ENCODE results near the gene SVEP1. TPM values are rescaled to one million over a fixed set of nuclear protein-coding genes. Genes with fewer than 3 reads are reported as not detected.
"Not testable (repeated sequence)": the region's sequence is repeated elsewhere in the genome, so short reads cannot be mapped to it uniquely, and the experiment has no call there.

SVEP1 gene
- total RNA-seq, 1 donor from 2014 or later, result not detected

GRCh38 chr9:110571801-110572483, 7.6 kb downstream of the SVEP1 start:
- Mint-ChIP-seq H3K4me3 (ENCODE audit: low read depth) (no peak overlapping the region), H3K4me1 (ENCODE audit: low read depth) (no peaks in the 10 kb centered on the region), H3K36me3 (ENCODE audit: low read depth) (no peaks in the 10 kb centered on the region), H3K27ac (no peak overlapping the region), H3K9me3 (no peaks in the 10 kb centered on the region), H3K27me3 (ENCODE audit: low read depth) (peaks cover 5% of the 10 kb centered on the region)
- DNase-seq (ENCODE audit: low spot score), result no peak
- intact Hi-C loops (cut with micrococcal nuclease), result no loop called here

- Mint-ChIP-seq H3K4me1 (ENCODE audit: low read depth) (no peaks in the 10 kb centered on the region), H3K27me3 (ENCODE audit: low read depth) (no peaks in the 10 kb centered on the region), H3K4me3 (ENCODE audit: low read depth) (no peak overlapping the region), H3K27ac (no peak overlapping the region), H3K36me3 (ENCODE audit: low read depth) (no peaks in the 10 kb centered on the region), H3K9me3 (no peaks in the 10 kb centered on the region)
- intact Hi-C loops (cut with micrococcal nuclease), result no loop called here
- DNase-seq (ENCODE audit: low spot score), result no peak
Observed at GRCh38 chr9:110566156-110566555, 13.4 kb downstream of the SVEP1 start.

DNA sequence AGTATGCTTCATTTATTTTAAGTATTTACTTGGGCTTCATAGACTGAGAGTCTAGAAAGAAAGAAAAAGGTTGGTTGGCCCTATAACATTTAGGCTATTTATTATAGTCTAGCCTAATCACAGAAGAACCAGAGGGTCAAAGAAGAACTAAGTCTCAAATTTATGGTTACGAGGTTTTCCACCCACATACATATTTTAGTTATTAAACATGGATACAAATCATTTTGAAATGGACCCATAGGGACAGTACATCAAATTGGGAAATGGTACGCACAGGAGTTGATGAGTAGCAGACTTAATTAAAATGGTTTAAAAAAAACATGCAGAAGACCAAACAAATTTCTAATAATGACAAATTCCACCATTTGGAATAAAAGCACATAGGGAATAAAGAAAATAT, 17.7 kb downstream of the SVEP1 start:
- DNase-seq (ENCODE audit: low spot score), result no peak
- intact Hi-C loops (cut with micrococcal nuclease), result no loop called here
- no peak overlapping the region for H3K27ac Mint-ChIP-seq
- H3K36me3 Mint-ChIP-seq (ENCODE audit: low read depth), result no peaks in the 10 kb centered on the region
- H3K27me3 Mint-ChIP-seq (ENCODE audit: low read depth), result no peaks in the 10 kb centered on the region
- no peak overlapping the region for H3K4me3 Mint-ChIP-seq (ENCODE audit: low read depth)
- no peaks in the 10 kb centered on the region for H3K9me3 Mint-ChIP-seq
- H3K4me1 Mint-ChIP-seq (ENCODE audit: low read depth), result no peaks in the 10 kb centered on the region

DNA sequence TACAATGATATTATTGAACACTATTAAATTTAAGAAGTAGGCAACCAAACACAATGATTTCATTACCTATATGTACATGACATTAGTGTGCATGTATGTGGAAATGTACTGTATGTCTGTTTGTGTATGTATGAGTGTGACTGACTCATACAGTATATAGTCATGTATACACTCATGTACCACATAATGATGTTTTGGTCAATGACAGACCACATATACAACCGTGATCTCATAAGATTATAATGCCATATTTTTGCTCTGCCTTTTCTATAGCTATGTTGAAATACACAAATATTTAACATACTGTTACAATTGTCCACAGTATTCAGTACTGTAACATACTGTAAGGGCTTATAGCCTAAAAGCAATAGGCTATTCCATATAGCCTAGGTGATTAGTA, 19.7 kb downstream of the SVEP1 start:
- Mint-ChIP-seq H3K9me3 (no peaks in the 10 kb centered on the region), H3K27ac (no peak overlapping the region), H3K27me3 (ENCODE audit: low read depth) (no peaks in the 10 kb centered on the region), H3K36me3 (ENCODE audit: low read depth) (no peaks in the 10 kb centered on the region), H3K4me3 (ENCODE audit: low read depth) (no peak overlapping the region), H3K4me1 (ENCODE audit: low read depth) (no peaks in the 10 kb centered on the region)
- DNase-seq (ENCODE audit: low spot score), result no peak
- intact Hi-C loops (cut with micrococcal nuclease), result no loop called here

- intact Hi-C loops (cut with micrococcal nuclease), result no loop called here
- no peak overlapping the region for H3K4me3 Mint-ChIP-seq (ENCODE audit: low read depth)
- DNase-seq (ENCODE audit: low spot score), result no peak
- H3K9me3 Mint-ChIP-seq, result no peaks in the 10 kb centered on the region
- H3K27ac Mint-ChIP-seq, result no peak overlapping the region
- no peaks in the 10 kb centered on the region for H3K27me3 Mint-ChIP-seq (ENCODE audit: low read depth)
- H3K36me3 Mint-ChIP-seq (ENCODE audit: low read depth), result no peaks in the 10 kb centered on the region
- no peaks in the 10 kb centered on the region for H3K4me1 Mint-ChIP-seq (ENCODE audit: low read depth)
Observed at GRCh38 chr9:110555551-110556331, 23.8 kb downstream of the SVEP1 start.

GRCh38 chr9:110546411-110546871, 33.1 kb downstream of the SVEP1 start:
- Mint-ChIP-seq H3K4me1 (ENCODE audit: low read depth) (no peaks in the 10 kb centered on the region), H3K27me3 (ENCODE audit: low read depth) (no peaks in the 10 kb centered on the region), H3K4me3 (ENCODE audit: low read depth) (no peak overlapping the region), H3K36me3 (ENCODE audit: low read depth) (no peaks in the 10 kb centered on the region), H3K27ac (no peak overlapping the region), H3K9me3 (no peaks in the 10 kb centered on the region)
- intact Hi-C loops (cut with micrococcal nuclease), result no loop called here
- DNase-seq (ENCODE audit: low spot score), result no peak

- no peaks in the 10 kb centered on the region for H3K27me3 Mint-ChIP-seq (ENCODE audit: low read depth)
- no peaks in the 10 kb centered on the region for H3K9me3 Mint-ChIP-seq
- no peaks in the 10 kb centered on the region for H3K36me3 Mint-ChIP-seq (ENCODE audit: low read depth)
- no peak overlapping the region for H3K4me3 Mint-ChIP-seq (ENCODE audit: low read depth)
- intact Hi-C loops (cut with micrococcal nuclease), result no loop called here
- no peak for DNase-seq (ENCODE audit: low spot score)
- H3K27ac Mint-ChIP-seq, result no peak overlapping the region
- no peaks in the 10 kb centered on the region for H3K4me1 Mint-ChIP-seq (ENCODE audit: low read depth)
Observed at GRCh38 chr9:110545705-110546104, 33.8 kb downstream of the SVEP1 start.

GRCh38 chr9:110543631-110544051, 35.9 kb downstream of the SVEP1 start:
- Mint-ChIP-seq H3K27me3 (ENCODE audit: low read depth) (no peaks in the 10 kb centered on the region), H3K27ac (no peak overlapping the region), H3K36me3 (ENCODE audit: low read depth) (no peaks in the 10 kb centered on the region), H3K4me3 (ENCODE audit: low read depth) (no peak overlapping the region), H3K4me1 (ENCODE audit: low read depth) (no peaks in the 10 kb centered on the region), H3K9me3 (no peaks in the 10 kb centered on the region)
- DNase-seq (ENCODE audit: low spot score), result no peak
- intact Hi-C loops (cut with micrococcal nuclease), result no loop called here

GRCh38 chr9:110541950-110542349, 37.6 kb downstream of the SVEP1 start:
- Mint-ChIP-seq H3K4me3 (ENCODE audit: low read depth) (no peak overlapping the region), H3K27ac (no peak overlapping the region), H3K4me1 (ENCODE audit: low read depth) (no peaks in the 10 kb centered on the region), H3K9me3 (no peaks in the 10 kb centered on the region), H3K36me3 (ENCODE audit: low read depth) (no peaks in the 10 kb centered on the region), H3K27me3 (ENCODE audit: low read depth) (no peaks in the 10 kb centered on the region)
- DNase-seq (ENCODE audit: low spot score), result no peak
- intact Hi-C loops (cut with micrococcal nuclease), result no loop called here

- H3K9me3 Mint-ChIP-seq, result no peaks in the 10 kb centered on the region
Observed at GRCh38 chr9:110538647-110539041, 40.9 kb downstream of the SVEP1 start.

GRCh38 chr9:110537841-110538646, 41.5 kb downstream of the SVEP1 start:
- Mint-ChIP-seq H3K9me3 (no peaks in the 10 kb centered on the region), H3K4me1 (ENCODE audit: low read depth) (no peaks in the 10 kb centered on the region), H3K4me3 (ENCODE audit: low read depth) (no peak overlapping the region), H3K27ac (no peak overlapping the region), H3K36me3 (ENCODE audit: low read depth) (no peaks in the 10 kb centered on the region), H3K27me3 (ENCODE audit: low read depth) (no peaks in the 10 kb centered on the region)
- no peak for DNase-seq (ENCODE audit: low spot score)
- intact Hi-C loops (cut with micrococcal nuclease), result no loop called here

More at GRCh38 chr9:110538647-110539041, 40.9 kb downstream of the SVEP1 start:
- DNase-seq (ENCODE audit: low spot score), result no peak
- Mint-ChIP-seq H3K27me3 (ENCODE audit: low read depth) (no peaks in the 10 kb centered on the region), H3K27ac (no peak overlapping the region), H3K36me3 (ENCODE audit: low read depth) (no peaks in the 10 kb centered on the region), H3K4me1 (ENCODE audit: low read depth) (no peaks in the 10 kb centered on the region), H3K4me3 (ENCODE audit: low read depth) (no peak overlapping the region)
- intact Hi-C loops (cut with micrococcal nuclease), result no loop called here

- H3K27me3 Mint-ChIP-seq (ENCODE audit: low read depth), result no peaks in the 10 kb centered on the region
- H3K9me3 Mint-ChIP-seq, result no peaks in the 10 kb centered on the region
- H3K4me3 Mint-ChIP-seq (ENCODE audit: low read depth), result no peak overlapping the region
- intact Hi-C loops (cut with micrococcal nuclease), result no loop called here
- no peaks in the 10 kb centered on the region for H3K4me1 Mint-ChIP-seq (ENCODE audit: low read depth)
- no peaks in the 10 kb centered on the region for H3K36me3 Mint-ChIP-seq (ENCODE audit: low read depth)
- H3K27ac Mint-ChIP-seq, result no peak overlapping the region
- no peak for DNase-seq (ENCODE audit: low spot score)
Observed at GRCh38 chr9:110536822-110537221, 42.7 kb downstream of the SVEP1 start.

GRCh38 chr9:110534162-110534561, 45.4 kb downstream of the SVEP1 start:
- intact Hi-C loops (cut with micrococcal nuclease); H3K36me3 Mint-ChIP-seq (ENCODE audit: low read depth); H3K27ac Mint-ChIP-seq; DNase-seq (ENCODE audit: low spot score); H3K4me3 Mint-ChIP-seq (ENCODE audit: low read depth); H3K9me3 Mint-ChIP-seq; H3K4me1 Mint-ChIP-seq (ENCODE audit: low read depth); H3K27me3 Mint-ChIP-seq (ENCODE audit: low read depth): not testable (repeated sequence)
